ENCODE results near the gene LCNL1.
A peak's percentile ranks its signal among the peaks of the same experiment; 100 is the strongest.

Gene LCNL1

GRCh38 chr9:136995362-136995761 lies 12.6 kb downstream of the LCNL1 start:
- DNase-seq: peak; percentile 70

- peak; percentile 72 for DNase-seq
Observed at GRCh38 chr9:136995772-136996311, 13.0 kb downstream of the LCNL1 start.

- peak; percentile 84 for DNase-seq
Observed at GRCh38 chr9:136996361-136997292, 13.8 kb downstream of the LCNL1 start, which contains the start of gene CLIC3. Gene CLIC3 (minus strand): TSS chr9:136996568. CDS start chr9:136996543, 25 bp downstream.

GRCh38 chr9:136997371-136997770 lies 14.6 kb downstream of the LCNL1 start:
- DNase-seq: no peak

- DNase-seq: no peak
Observed at GRCh38 chr9:136997830-136998234, 15.0 kb downstream of the LCNL1 start.

GRCh38 chr9:137000177-137000930 lies 17.6 kb downstream of the LCNL1 start:
- no peak for DNase-seq

GRCh38 chr9:137001857-137002645 lies 19.3 kb downstream of the LCNL1 start:
- DNase-seq: no peak

- no peak for DNase-seq
Observed at GRCh38 chr9:137002646-137003041, 19.9 kb downstream of the LCNL1 start.

- DNase-seq: peak; percentile 68
Observed at GRCh38 chr9:137004285-137004684, 21.5 kb downstream of the LCNL1 start.

- DNase-seq: peak; percentile 68
Observed at GRCh38 chr9:137006116-137007003, 23.6 kb downstream of the LCNL1 start.

- no peak for DNase-seq
Observed at GRCh38 chr9:137007108-137007815, 24.5 kb downstream of the LCNL1 start.

GRCh38 chr9:137007816-137008270 lies 25.1 kb downstream of the LCNL1 start:
- no peak for DNase-seq

GRCh38 chr9:137008312-137008711 lies 25.5 kb downstream of the LCNL1 start:
- no peak for DNase-seq

GRCh38 chr9:137009217-137009616 lies 26.4 kb downstream of the LCNL1 start:
- DNase-seq: no peak

- DNase-seq: no peak
Observed at GRCh38 chr9:137009938-137010732, 27.3 kb downstream of the LCNL1 start.

- DNase-seq: no peak
Observed at GRCh38 chr9:137011156-137011555, 28.4 kb downstream of the LCNL1 start.

- DNase-seq: no peak
Observed at GRCh38 chr9:137011907-137012675, 29.3 kb downstream of the LCNL1 start.

GRCh38 chr9:137012694-137013570 lies 30.1 kb downstream of the LCNL1 start:
- DNase-seq: no peak
